K562 (cell line): ENCODE results near the gene PNMA8A.

ENCODE experiments used
- GTF2B ChIP-seq: IDR thresholded peaks from 2 replicates; pipeline ENCODE4 v1.6.1; 2011; ENCODE audit not compliant: insufficient read length; ENCODE audit errors: extremely low read depth
- ZBTB5 ChIP-seq: fragments of 450-650 bp; IDR thresholded peaks from 2 replicates; pipeline ENCODE4 v1.6.1; 2017; ENCODE audit warnings: antibody characterized with exemption
- ZNF717 ChIP-seq: fragments of 250-450 bp; sonication (Bioruptor Pico); IDR thresholded peaks from 2 replicates; pipeline ENCODE4 v1.5.0; 2021

- TF ChIP-seq ZBTB5 (no peak), ZNF717 (CRISPR knock-in tag) (no peak), GTF2B (no peak)
These were observed 49.0 kb downstream of the PNMA8A start for GRCh38 chr19:46422344-46422743.
